ENCODE measurements around the gene NR4A1. TPM values are rescaled to one million over a fixed set of nuclear protein-coding genes. Genes with fewer than 3 reads are reported as not detected.

The NR4A1 gene
- polyA plus RNA-seq = 0.69 to 7.8 TPM (median 3.9 TPM) in 3 replicates
- polyA plus RNA-seq (2011; ENCODE audit: low read depth) = 0.72 TPM
- polyA plus RNA-seq (2011; cell fraction: cytosol; rRNA removed) = 1.0 and 2.7 TPM in 2 replicates
- 54.7 and 94.3 TPM in 2 replicates for polyA plus RNA-seq (2011; cell fraction: nucleus; rRNA removed)
- polyA plus RNA-seq (2012; ENCODE audit: low replicate concordance) = 0.70 and 5.4 TPM in 2 replicates
- 0.95 to 9.3 TPM (median 5.6 TPM) in 3 replicates for polyA minus RNA-seq
- polyA minus RNA-seq (2011; cell fraction: cytosol; rRNA and poly(A)+ RNA removed) = 7.7 TPM
- polyA minus RNA-seq (2011; cell fraction: nucleus; rRNA and poly(A)+ RNA removed) = 45.2 and 46.1 TPM in 2 replicates

DNA sequence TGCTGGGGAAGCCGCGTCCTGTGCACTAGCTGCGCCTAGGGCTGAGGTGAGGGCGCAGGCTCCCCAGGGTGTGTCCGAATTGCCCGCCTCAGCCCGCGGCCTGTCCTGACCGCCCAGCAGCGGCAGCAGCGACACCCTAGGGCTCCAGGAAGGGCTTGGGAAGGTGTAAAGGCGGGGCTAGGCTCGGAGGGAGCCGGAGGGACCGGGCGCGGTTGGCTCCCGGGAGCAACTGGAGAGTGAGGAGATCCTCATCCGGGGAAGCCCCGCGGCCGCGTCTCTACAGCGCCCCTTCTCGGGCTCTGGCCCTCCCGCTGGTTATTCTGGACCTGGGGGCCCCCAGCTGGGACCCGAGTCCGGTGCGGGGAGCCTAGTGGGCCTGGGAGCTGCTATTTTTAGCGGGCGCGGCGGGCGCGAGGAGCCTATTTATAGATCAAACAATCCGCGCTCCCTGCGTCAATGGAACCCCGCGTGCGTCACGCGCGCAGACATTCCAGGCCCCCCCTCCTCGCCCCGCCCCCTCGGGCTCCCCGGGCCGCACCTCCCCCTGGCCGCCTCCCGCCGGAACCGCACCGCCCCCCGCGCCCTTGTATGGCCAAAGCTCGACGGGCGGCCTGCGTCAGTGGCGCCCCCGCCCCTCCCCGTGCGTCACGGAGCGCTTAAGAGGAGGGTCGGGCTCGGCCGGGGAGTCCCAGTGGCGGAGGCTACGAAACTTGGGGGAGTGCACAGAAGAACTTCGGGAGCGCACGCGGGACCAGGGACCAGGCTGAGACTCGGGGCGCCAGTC, at the start of gene NR4A1:
Gene NR4A1 (plus strand): TSS at position 685 of the 784 bp plus-strand sequence. CDS start 2,887 bp downstream, outside the sequence.
- Histone ChIP-seq H3K4me2 (ENCODE audit: control insufficient read depth, extremely low read depth, insufficient read depth, low read depth, low read length) (peak within 1 kb of the TSS; percentile 95), H4K20me1 (ENCODE audit: control insufficient read depth, extremely low read depth, insufficient read depth, low read length) (no peaks in the 10 kb centered on the region), H2AFZ (ENCODE audit: control insufficient read depth, low read length) (peak within 1 kb of the TSS; percentile 88), H3K27me3 (ENCODE audit: control insufficient read depth, extremely low read depth, insufficient read depth, low read length) (no peaks in the 10 kb centered on the region), H3K9me3 (ENCODE audit: control insufficient read depth, low read depth, low read length) (no peaks in the 10 kb centered on the region), H3K9me1 (ENCODE audit: control insufficient read depth, extremely low read depth, insufficient read depth, low read length) (no peaks in the 10 kb centered on the region), H3K4me3 (ENCODE audit: control insufficient read depth in 2 of 3, extremely low read depth in 1 of 3, insufficient read depth in 2 of 3, low read depth in 1 of 3, low read length in 3 of 3) (peak within 1 kb of the TSS; percentile 34 to 67 (median 63)), H3K36me3 (ENCODE audit: control insufficient read depth in 2 of 2, extremely low read depth in 1 of 2, insufficient read depth in 2 of 2, low read length in 2 of 2) (no peaks in the 10 kb centered on the region), H3K4me1 (ENCODE audit: control insufficient read depth, extremely low read depth, insufficient read depth, low read length) (peaks cover 23% of the 10 kb centered on the region), H3K79me2 (ENCODE audit: control insufficient read depth, insufficient read depth, low read length) (no peaks in the 10 kb centered on the region), H3K27ac (ENCODE audit: control insufficient read depth, insufficient read depth, low read length) (peak within 1 kb of the TSS; percentile 33), H3K9ac (ENCODE audit: control insufficient read depth, extremely low read depth, insufficient read depth, low read length) (peak within 1 kb of the TSS; percentile 87)
- dilution Hi-C loops (cut with MboI; ENCODE audit: extremely low pct_ligation_motif_present, low sequenced_read_pairs) = no loop called here
- FAIRE-seq (no peak), DNase-seq (ENCODE audit: low read depth, low spot score) (no peak)
- TF ChIP-seq EZH2 (IDR thresholded peaks at IDR 0.05; ENCODE audit: low read length) = no peak
- TF ChIP-seq, protein P1, sequence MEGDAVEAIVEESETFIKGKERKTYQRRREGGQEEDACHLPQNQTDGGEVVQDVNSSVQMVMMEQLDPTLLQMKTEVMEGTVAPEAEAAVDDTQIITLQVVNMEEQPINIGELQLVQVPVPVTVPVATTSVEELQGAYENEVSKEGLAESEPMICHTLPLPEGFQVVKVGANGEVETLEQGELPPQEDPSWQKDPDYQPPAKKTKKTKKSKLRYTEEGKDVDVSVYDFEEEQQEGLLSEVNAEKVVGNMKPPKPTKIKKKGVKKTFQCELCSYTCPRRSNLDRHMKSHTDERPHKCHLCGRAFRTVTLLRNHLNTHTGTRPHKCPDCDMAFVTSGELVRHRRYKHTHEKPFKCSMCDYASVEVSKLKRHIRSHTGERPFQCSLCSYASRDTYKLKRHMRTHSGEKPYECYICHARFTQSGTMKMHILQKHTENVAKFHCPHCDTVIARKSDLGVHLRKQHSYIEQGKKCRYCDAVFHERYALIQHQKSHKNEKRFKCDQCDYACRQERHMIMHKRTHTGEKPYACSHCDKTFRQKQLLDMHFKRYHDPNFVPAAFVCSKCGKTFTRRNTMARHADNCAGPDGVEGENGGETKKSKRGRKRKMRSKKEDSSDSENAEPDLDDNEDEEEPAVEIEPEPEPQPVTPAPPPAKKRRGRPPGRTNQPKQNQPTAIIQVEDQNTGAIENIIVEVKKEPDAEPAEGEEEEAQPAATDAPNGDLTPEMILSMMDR (optimal IDR thresholded peaks at IDR 0.05 in 1 of 3, IDR thresholded peaks at IDR 0.05 in 1 of 3, conservative IDR thresholded peaks at IDR 0.05 in 1 of 3; ENCODE audit: extremely low read depth in 1 of 3, insufficient read depth in 2 of 3, low read length in 3 of 3) = no peak

DNA sequence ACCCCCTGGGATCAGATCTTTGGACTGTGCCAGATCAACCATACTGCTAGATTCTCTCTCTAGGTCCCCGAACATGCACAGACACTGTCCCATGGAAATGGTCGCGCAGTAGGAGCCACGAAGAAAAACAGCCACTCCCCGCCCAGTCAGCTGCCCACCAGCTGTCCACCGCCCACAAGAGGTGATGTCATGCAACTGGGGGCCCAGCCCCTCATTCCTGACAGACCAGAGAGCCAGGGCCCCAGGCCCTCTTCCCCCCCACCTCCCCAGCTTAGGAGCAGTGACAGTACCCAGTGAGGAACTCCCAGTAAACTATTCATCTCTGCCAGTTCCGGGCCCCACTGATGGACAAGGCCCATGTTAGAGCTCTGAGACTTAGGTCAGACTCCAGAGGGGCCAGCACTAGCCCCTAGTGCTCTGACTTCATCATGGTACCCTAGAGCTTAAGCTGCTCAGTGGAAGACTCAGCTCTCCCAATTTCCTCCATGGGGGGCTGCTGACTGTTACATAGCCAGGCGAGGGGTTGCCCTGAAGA, 48.2 kb upstream of the NR4A1 start:
- no peak for FAIRE-seq
- Histone ChIP-seq H2AFZ (ENCODE audit: control insufficient read depth, low read length) (no peak overlapping the region), H4K20me1 (ENCODE audit: control insufficient read depth, extremely low read depth, insufficient read depth, low read length) (peaks cover 7% of the 10 kb centered on the region), H3K36me3 (ENCODE audit: control insufficient read depth in 2 of 2, extremely low read depth in 1 of 2, insufficient read depth in 2 of 2, low read length in 2 of 2) (no peaks in the 10 kb centered on the region), H3K4me3 (ENCODE audit: control insufficient read depth in 2 of 3, extremely low read depth in 1 of 3, insufficient read depth in 2 of 3, low read depth in 1 of 3, low read length in 3 of 3) (no peak overlapping the region), H3K9ac (ENCODE audit: control insufficient read depth, extremely low read depth, insufficient read depth, low read length) (no peak overlapping the region), H3K79me2 (ENCODE audit: control insufficient read depth, insufficient read depth, low read length) (no peaks in the 10 kb centered on the region), H3K9me1 (ENCODE audit: control insufficient read depth, extremely low read depth, insufficient read depth, low read length) (no peaks in the 10 kb centered on the region), H3K27me3 (ENCODE audit: control insufficient read depth, extremely low read depth, insufficient read depth, low read length) (peaks cover 28% of the 10 kb centered on the region), H3K27ac (ENCODE audit: control insufficient read depth, insufficient read depth, low read length) (no peak overlapping the region), H3K4me2 (ENCODE audit: control insufficient read depth, extremely low read depth, insufficient read depth, low read depth, low read length) (no peak overlapping the region), H3K4me1 (ENCODE audit: control insufficient read depth, extremely low read depth, insufficient read depth, low read length) (peaks cover 3% of the 10 kb centered on the region), H3K9me3 (ENCODE audit: control insufficient read depth, low read depth, low read length) (no peaks in the 10 kb centered on the region)
- TF ChIP-seq EZH2 (IDR thresholded peaks at IDR 0.05; ENCODE audit: low read length) = no peak
- TF ChIP-seq, protein P1 (optimal IDR thresholded peaks at IDR 0.05 in 1 of 3, IDR thresholded peaks at IDR 0.05 in 1 of 3, conservative IDR thresholded peaks at IDR 0.05 in 1 of 3; ENCODE audit: extremely low read depth in 1 of 3, insufficient read depth in 2 of 3, low read length in 3 of 3) = no peak
- dilution Hi-C loops (cut with MboI; ENCODE audit: extremely low pct_ligation_motif_present, low sequenced_read_pairs) = no loop called here
- no peak for DNase-seq (ENCODE audit: low read depth, low spot score)

Data from keratinocyte (primary cell).